GM12878 (cell line): ENCODE results near the gene CETN3. TPM values are rescaled to one million over a fixed set of nuclear protein-coding genes. Genes with fewer than 3 reads are reported as not detected.
A peak's percentile ranks its signal among the peaks of the same experiment; 100 is the strongest.

Experiments
- ATAC-seq: fragments of 200-7000 bp; cut with Tn5 transposase; 3 replicates; pipeline ENCODE4 v1.9.1; 2020; ENCODE audit warnings: mild to moderate bottlenecking, moderate library complexity
- BruUV-seq: library from RNA; stranded (reverse); fragments of 400-500 nt; replicated peaks from 2 replicates; lab custom pipeline; 2021; lab: Mats Ljungman, UMichigan
- CTCF ChIA-PET: fragments of 300-600 bp; sonication (Branson Sonifier 250); formaldehyde crosslinking; extraction: SDS; loops from one replicate; lab custom pipeline; 2021; ENCODE audit warnings: inconsistent platforms; lab: Yijun Ruan, JAX
- POLR2A ChIA-PET: fragments of 350-600 bp; formaldehyde crosslinking; extraction: SDS; loops from one replicate; lab custom pipeline; 2021; ENCODE audit warnings: inconsistent platforms; lab: Charles Lee
- RAD21 ChIA-PET: fragments of 300-600 bp; sonication (Branson Sonifier 250); formaldehyde crosslinking; loops from one replicate; lab custom pipeline; 2023; ENCODE audit warnings: antibody characterized with exemption; ENCODE audit not compliant: unreplicated experiment; lab: Charles Lee
- SMC1A ChIA-PET: fragments of 300-600 bp; sonication (Branson Sonifier 250); formaldehyde crosslinking; loops from one replicate; lab custom pipeline; 2023; ENCODE audit not compliant: unreplicated experiment, uncharacterized antibody; lab: Charles Lee
- DNase-seq: peaks from one replicate; pipeline ENCODE4 v3.0.0-alpha.2; 2011; ENCODE audit warnings: low read depth, low spot score
- FAIRE-seq: peaks from 3 replicates; lab custom pipeline; 2011; peaks lifted over from hg19 to GRCh38; lab: Jason Lieb, UNC
- H2AFZ ChIP-seq: 2 replicates; pipeline ENCODE4 v1.6.0; 2011; ENCODE audit warnings: low read depth, low read length, control low read depth; ENCODE audit not compliant: control insufficient read depth
- H3K27ac ChIP-seq: 2 replicates; pipeline ENCODE4 v1.5.1; 2011; ENCODE audit warnings: control low read depth; ENCODE audit not compliant: control insufficient read depth, insufficient read depth
- H3K27me3 ChIP-seq, 2 experiments: replicated peaks in 1 of 2; 2 replicates each; pipeline versions ENCODE4 v1.6.0 to v1.6.1; 2011; ENCODE audit warnings: low read length in 1 of 2; ENCODE audit not compliant: control insufficient read depth in 2 of 2, insufficient read depth in 2 of 2
- H3K36me3 ChIP-seq, 2 experiments: 2 replicates each; pipeline ENCODE4 v1.5.1; 2011; ENCODE audit warnings: low read length in 1 of 2; ENCODE audit not compliant: control insufficient read depth in 2 of 2, insufficient read depth in 2 of 2
- H3K4me1 ChIP-seq: 2 replicates; pipeline ENCODE4 v1.6.1; 2011; ENCODE audit warnings: mild to moderate bottlenecking, low read length, moderate library complexity, mixed read lengths; ENCODE audit not compliant: control insufficient read depth, insufficient read depth
- H3K4me2 ChIP-seq: 2 replicates; pipeline ENCODE4 v1.6.0; 2011; ENCODE audit warnings: control low read depth; ENCODE audit not compliant: control insufficient read depth, insufficient read depth
- H3K4me3 ChIP-seq: fragments of 200-600 bp; sonication (generic); 2 replicates; pipeline ENCODE4 v1.5.1; 2016
- H3K79me2 ChIP-seq: 2 replicates; pipeline ENCODE4 v1.6.0; 2011; ENCODE audit warnings: low read length; ENCODE audit not compliant: control insufficient read depth, insufficient read depth
- H3K9ac ChIP-seq: 2 replicates; pipeline ENCODE4 v1.8.0; 2011; ENCODE audit warnings: low read length, control low read depth, mixed read lengths; ENCODE audit not compliant: control insufficient read depth, insufficient read depth
- H3K9me3 ChIP-seq: replicated peaks from 3 replicates; pipeline ENCODE4 v1.5.1; 2011; ENCODE audit warnings: mild to moderate bottlenecking, low read length; ENCODE audit not compliant: control insufficient read depth, insufficient read depth
- H4K20me1 ChIP-seq: 2 replicates; pipeline ENCODE4 v1.6.0; 2011; ENCODE audit not compliant: control insufficient read depth, insufficient read depth
- ATF7 ChIP-seq: fragments of 450-650 bp; IDR thresholded peaks from 2 replicates; pipeline ENCODE4 v1.6.1; 2016; ENCODE audit warnings: low read depth, mild to moderate bottlenecking
- BCLAF1 ChIP-seq: fragments of 450-650 bp; IDR thresholded peaks from 2 replicates; pipeline ENCODE4 v1.6.1; 2017; ENCODE audit warnings: antibody characterized with exemption, mild to moderate bottlenecking, moderate library complexity
- CTCF ChIP-seq, 3 experiments: IDR thresholded peaks in 2 of 3; conservative IDR thresholded peaks in 1 of 3; 2 replicates each; pipeline ENCODE4 v1.5.1; 2011; ENCODE audit warnings: low read depth in 3 of 3, low read length in 3 of 3, mild to moderate bottlenecking in 3 of 3, control low read depth in 2 of 3, moderate library complexity in 2 of 3, inconsistent platforms in 1 of 3, mixed read lengths in 1 of 3; ENCODE audit not compliant: control insufficient read depth in 2 of 3, insufficient read depth in 1 of 3; ENCODE audit errors: extremely low read depth in 1 of 3
- IKZF1 ChIP-seq: fragments of 450-650 bp; conservative IDR thresholded peaks from 2 replicates; pipeline ENCODE4 v1.6.1; 2017; ENCODE audit warnings: antibody characterized with exemption, mild to moderate bottlenecking
- POU2F2 ChIP-seq: IDR thresholded peaks from 3 replicates; pipeline ENCODE4 v1.6.1; 2011; ENCODE audit warnings: low read depth, mild to moderate bottlenecking, low read length, borderline replicate concordance
- SMC3 ChIP-seq: IDR thresholded peaks from 2 replicates; pipeline ENCODE4 v1.6.1; 2011; ENCODE audit warnings: low read length, improper control_type of control experiment, borderline replicate concordance
- TCF12 ChIP-seq: IDR thresholded peaks from 2 replicates; pipeline ENCODE4 v1.6.1; 2011; ENCODE audit warnings: low read depth, mild to moderate bottlenecking, low read length
- WGBS: methylation state at CpG from one replicate; pipeline ENCODE4 v1.1.6; 2016; ENCODE audit warnings: low lambda C conversion rate; ENCODE audit not compliant: insufficient replicate concordance, insufficient coverage; ENCODE audit errors: missing lambda C conversion rate; 5-methylcytosine and 5-hydroxymethylcytosine counted together
- in situ Hi-C: fragments of 300-500 bp; cut with MboI; formaldehyde crosslinking; loops from 9 replicates; pipeline ENCODE4 v1.14.3; 2018; ENCODE audit warnings: mixed read lengths
- intact Hi-C: fragments of 100-400 bp; cut with micrococcal nuclease; formaldehyde crosslinking; loops from one replicate; pipeline ENCODE4 v1.14.2; 2022; ENCODE audit not compliant: unreplicated experiment
- polyA plus RNA-seq, 11 experiments: library from polyadenylated mRNA; depleted of rRNA in 4 of 11; unstranded in 6 of 11; stranded (reverse) in 5 of 11; fragments of >200 nt; fragmentation: Nextera tagmentation in 4 of 11; fragmentation: Illumina TruSeq in 1 of 11; extraction: Ambion mirVana in 4 of 11; extraction: Trizol in 1 of 11; gene quantifications; 1 replicate in 1 of 11; 2 replicates in 10 of 11; pipeline versions ENCODE4 v1.2.1 to v1.2.3, GENCODE V29; 2011 to 2016; ENCODE audit warnings: inconsistent platforms in 2 of 11, missing spikeins in 2 of 11, low read depth in 1 of 11
- total RNA-seq, 4 experiments: library from RNA; depleted of rRNA in 3 of 4; stranded (reverse); fragments of >200 nt in 3 of 4; fragmentation: Illumina TruSeq in 1 of 4; extraction: Trizol in 1 of 4; gene quantifications; 2 replicates each; pipeline versions ENCODE4 v1.2.1 to v1.2.3, GENCODE V29; 2013 to 2021

The CETN3 gene
- total and polyA plus RNA-seq, 10 of the 15 experiments (the other 5 are each of a cell fraction or from before 2014, with no cell fraction given) = 16.8 to 59.1 (median 51.8) TPM

GRCh38 chr5:90421136-90421535, 11.6 kb upstream of the CETN3 start:
- no peak for DNase-seq
- CTCF ChIA-PET = interaction anchor here (0.6 to 2.7 kb wide), 11 partner anchors 10 to 1726 kb away, joined by 3 to 12 read pairs (median 3); partner anchors contain the start of gene LYSMD3
- Histone ChIP-seq H3K4me1 (no peaks in the 10 kb centered on the region), H3K36me3 (no peaks in the 10 kb centered on the region), H3K9me3 (no peaks in the 10 kb centered on the region), H3K79me2 (no peaks in the 10 kb centered on the region), H3K9ac (no peak overlapping the region), H3K4me3 (no peak overlapping the region), H3K4me2 (no peak overlapping the region), H2AFZ (no peak overlapping the region), H3K27me3 (no peaks in the 10 kb centered on the region), H4K20me1 (no peaks in the 10 kb centered on the region), H3K27ac (no peak overlapping the region)
- RAD21 ChIA-PET = interaction anchor here (1.0 kb wide), 1 partner anchor 18 kb away, joined by 3 read pairs; no protein-coding TSS in a partner anchor
- POLR2A ChIA-PET = no interaction called here
- TF ChIP-seq ATF7 = no peak
- TF ChIP-seq CTCF (IDR thresholded peaks at IDR 0.05 in 2 of 3, conservative IDR thresholded peaks at IDR 0.05 in 1 of 3; ENCODE audit: control insufficient read depth in 2 of 3, extremely low read depth in 1 of 3, insufficient read depth in 1 of 3, low read depth in 3 of 3, low read length in 3 of 3) = peak; percentile 23 to 43 (median 24); a peak in 3 of 6 replicates
- TF ChIP-seq POU2F2 = no peak
- peak; percentile 26; the same call in 1 of the 2 replicates for TF ChIP-seq SMC3
- no peak for TF ChIP-seq IKZF1
- no peak for TF ChIP-seq BCLAF1
- no peak for TF ChIP-seq TCF12
- SMC1A ChIA-PET = interaction anchor here (1.2 to 1.4 kb wide), 2 partner anchors 11 to 17 kb away, joined by 4 to 6 read pairs; no protein-coding TSS in a partner anchor
- 14% methylated on average over 4 of the region's 4 CpGs for WGBS
- no TSS peak for BruUV-seq
- in situ Hi-C loops (no loop called here), intact Hi-C loops (no loop called here)
- ATAC-seq = peak; percentile 88
- FAIRE-seq = no peak
